Lower leg skin (tissue), 3 donors: ENCODE results near the gene TBC1D22A.

ENCODE experiments used
- POLR2A ChIP-seq, 2 donors: fragments of 450-650 bp; IDR thresholded peaks; one replicate each; pipeline ENCODE4 v1.6.1; 2016 to 2017; ENCODE audit warnings: antibody characterized with exemption in 2 of 2, mild to moderate bottlenecking in 1 of 2, moderate library complexity in 1 of 2
- TF ChIP-seq, protein P1 (sequence below), 3 donors: fragments of 450-650 bp; IDR thresholded peaks; one replicate each; pipeline ENCODE4 v1.5.1; 2016; ENCODE audit warnings: antibody characterized with exemption in 3 of 3, mild to moderate bottlenecking in 3 of 3, moderate library complexity in 2 of 3

DNA sequence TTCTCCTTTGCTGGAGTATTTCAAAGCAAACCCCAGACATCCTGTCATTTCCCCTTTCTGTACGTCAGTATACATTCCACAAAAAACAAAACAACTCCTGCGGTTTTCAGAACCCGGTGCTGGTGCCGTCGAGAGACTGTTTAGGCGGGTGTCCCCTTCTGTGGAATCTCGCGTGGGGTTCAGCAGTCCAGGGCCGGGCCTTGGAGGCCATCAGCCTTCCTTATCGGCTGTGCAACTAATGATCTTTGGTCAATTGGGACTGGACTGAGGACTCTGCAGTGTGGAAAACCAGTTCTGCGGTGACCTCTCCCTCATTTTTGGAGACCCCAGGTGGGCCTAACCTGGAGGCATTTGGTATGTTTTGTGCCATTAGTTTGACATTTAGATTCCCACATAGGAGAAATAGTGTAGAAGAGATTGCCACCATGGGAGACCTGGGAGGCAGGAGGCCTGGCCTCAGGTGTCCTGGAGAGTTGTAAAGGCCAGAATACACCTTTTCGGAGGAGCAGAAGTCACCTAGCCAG is 84.4 kb downstream of the TBC1D22A start:
- TF ChIP-seq POLR2A (IDR thresholded peaks at IDR 0.05) = no peak
- TF ChIP-seq, protein P1, sequence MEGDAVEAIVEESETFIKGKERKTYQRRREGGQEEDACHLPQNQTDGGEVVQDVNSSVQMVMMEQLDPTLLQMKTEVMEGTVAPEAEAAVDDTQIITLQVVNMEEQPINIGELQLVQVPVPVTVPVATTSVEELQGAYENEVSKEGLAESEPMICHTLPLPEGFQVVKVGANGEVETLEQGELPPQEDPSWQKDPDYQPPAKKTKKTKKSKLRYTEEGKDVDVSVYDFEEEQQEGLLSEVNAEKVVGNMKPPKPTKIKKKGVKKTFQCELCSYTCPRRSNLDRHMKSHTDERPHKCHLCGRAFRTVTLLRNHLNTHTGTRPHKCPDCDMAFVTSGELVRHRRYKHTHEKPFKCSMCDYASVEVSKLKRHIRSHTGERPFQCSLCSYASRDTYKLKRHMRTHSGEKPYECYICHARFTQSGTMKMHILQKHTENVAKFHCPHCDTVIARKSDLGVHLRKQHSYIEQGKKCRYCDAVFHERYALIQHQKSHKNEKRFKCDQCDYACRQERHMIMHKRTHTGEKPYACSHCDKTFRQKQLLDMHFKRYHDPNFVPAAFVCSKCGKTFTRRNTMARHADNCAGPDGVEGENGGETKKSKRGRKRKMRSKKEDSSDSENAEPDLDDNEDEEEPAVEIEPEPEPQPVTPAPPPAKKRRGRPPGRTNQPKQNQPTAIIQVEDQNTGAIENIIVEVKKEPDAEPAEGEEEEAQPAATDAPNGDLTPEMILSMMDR (IDR thresholded peaks at IDR 0.05) = no peak
